Epithelial cell of proximal tubule (primary cell): ENCODE data around the gene CLEC18B. TPM values are rescaled to one million over a fixed set of nuclear protein-coding genes. Genes with fewer than 3 reads are reported as not detected.
"Not testable (repeated sequence)": the region's sequence is repeated elsewhere in the genome, so short reads cannot be mapped to it uniquely, and the experiment has no call there.

Experiments
- DNase-seq: peaks from one replicate; pipeline ENCODE4 v3.0.0-alpha.2; 2011; ENCODE audit warnings: low read depth
- H3K4me3 ChIP-seq: 2 replicates; pipeline ENCODE4 v1.5.1; 2011; ENCODE audit warnings: low read depth, mild to moderate bottlenecking, low read length
- total RNA-seq: library from RNA; depleted of rRNA; stranded (reverse); fragments of >200 nt; gene quantifications from 2 replicates; pipeline ENCODE4 v1.2.3, GENCODE V29; 2015
- TF ChIP-seq, protein P1 (sequence below): conservative IDR thresholded peaks from 2 replicates; pipeline ENCODE4 v1.5.1; 2012; ENCODE audit warnings: low read depth, mild to moderate bottlenecking, low read length

The CLEC18B gene
- total RNA-seq, 1 donor from 2014 or later: 18.7 TPM

DNA sequence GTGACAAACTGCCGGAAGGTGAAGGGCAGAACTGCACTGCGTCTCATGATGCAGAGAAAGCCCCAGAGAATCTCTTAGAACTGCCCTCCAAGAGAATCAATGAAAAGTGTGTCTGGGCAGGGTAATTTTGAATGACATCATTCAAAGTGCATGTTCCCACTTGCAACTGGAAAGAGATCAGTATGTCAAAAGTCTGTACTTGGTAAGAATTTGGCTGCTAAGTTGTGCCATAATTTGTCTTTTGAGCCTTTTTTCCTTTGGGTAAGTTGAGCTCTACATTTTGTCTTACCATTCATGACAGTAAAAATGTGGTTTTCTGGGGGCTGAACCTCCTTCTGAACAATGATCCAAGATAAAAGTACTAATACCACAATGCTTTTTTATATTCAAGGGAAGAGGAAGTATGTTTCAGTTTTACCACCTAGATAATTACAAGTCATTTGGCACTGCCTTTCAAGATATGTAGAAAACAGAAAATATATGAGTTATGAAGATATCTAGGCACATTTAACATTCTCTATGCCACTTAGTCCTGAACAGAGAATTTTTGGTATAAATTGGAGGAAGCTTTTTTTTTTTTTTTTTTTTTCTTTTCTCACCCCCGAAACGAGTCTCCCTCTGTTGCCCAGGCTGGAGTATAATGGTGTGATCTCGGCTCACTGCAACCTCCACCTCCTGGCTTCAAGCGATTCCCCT, 38.8 kb downstream of the CLEC18B start:
- H3K4me3 ChIP-seq, DNase-seq: not testable (repeated sequence)

DNA sequence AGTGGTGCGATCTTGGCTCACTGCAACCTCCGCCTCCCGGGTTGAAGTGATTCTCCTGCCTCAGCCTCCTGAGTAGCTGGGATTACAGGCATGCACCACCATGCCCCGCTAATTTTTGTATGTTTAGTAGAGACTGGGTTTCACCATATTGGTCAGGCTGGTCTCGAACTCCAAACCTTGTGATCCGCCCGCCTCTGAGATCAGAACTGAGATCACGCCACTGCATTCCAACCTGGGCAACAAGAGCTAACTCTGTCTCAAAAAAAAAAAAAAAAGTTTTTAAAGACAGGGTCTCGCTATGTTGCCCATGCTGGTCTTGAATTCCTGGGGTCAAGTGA, 47.5 kb downstream of the CLEC18B start:
- H3K4me3 ChIP-seq, DNase-seq: not testable (repeated sequence)

DNA sequence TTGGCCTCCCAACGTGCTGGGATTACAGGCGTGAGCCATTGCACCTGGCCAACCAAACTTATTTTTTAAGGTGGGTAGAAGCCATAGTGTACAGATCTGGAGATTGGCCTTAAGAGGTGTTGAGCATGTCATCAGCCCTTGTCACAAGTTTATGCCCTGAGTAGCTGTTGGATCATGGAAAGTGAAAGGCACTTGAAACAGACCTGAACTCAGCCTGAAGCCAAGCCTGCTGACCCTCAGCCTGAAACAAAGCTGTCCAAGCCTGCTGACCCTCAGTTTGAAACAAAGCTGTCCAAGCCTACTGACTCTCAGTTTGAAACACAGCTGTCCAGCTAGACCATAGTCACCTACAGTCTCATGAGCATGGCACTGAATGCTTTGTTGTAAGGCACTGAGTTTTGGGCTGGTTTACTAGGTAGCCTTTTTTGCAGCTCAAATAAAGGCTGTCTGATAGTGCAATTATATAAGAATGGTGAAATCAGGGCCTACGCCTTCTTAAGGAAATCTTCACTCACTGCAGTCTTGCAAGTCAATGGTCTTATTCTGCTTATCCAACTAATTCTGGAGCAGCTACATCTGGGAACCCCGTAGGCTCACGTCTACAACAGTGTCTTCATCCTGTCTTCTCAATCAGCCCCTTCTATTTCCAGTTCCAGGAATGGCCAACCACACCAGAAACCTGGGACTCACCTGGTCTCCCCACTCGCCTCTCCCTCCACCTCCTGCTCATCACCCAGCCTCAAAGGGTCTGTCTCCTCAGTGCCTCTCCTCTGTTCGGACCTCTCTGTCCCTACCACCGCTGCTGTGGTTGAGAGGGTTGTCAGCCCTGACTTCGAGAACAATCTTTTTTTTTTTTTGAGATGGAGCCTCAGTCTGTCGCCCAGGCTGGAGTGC, 48.1 kb downstream of the CLEC18B start:
- TF ChIP-seq, protein P1, sequence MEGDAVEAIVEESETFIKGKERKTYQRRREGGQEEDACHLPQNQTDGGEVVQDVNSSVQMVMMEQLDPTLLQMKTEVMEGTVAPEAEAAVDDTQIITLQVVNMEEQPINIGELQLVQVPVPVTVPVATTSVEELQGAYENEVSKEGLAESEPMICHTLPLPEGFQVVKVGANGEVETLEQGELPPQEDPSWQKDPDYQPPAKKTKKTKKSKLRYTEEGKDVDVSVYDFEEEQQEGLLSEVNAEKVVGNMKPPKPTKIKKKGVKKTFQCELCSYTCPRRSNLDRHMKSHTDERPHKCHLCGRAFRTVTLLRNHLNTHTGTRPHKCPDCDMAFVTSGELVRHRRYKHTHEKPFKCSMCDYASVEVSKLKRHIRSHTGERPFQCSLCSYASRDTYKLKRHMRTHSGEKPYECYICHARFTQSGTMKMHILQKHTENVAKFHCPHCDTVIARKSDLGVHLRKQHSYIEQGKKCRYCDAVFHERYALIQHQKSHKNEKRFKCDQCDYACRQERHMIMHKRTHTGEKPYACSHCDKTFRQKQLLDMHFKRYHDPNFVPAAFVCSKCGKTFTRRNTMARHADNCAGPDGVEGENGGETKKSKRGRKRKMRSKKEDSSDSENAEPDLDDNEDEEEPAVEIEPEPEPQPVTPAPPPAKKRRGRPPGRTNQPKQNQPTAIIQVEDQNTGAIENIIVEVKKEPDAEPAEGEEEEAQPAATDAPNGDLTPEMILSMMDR: no peak
- DNase-seq: no peak
- no peak overlapping the region for H3K4me3 ChIP-seq

DNA sequence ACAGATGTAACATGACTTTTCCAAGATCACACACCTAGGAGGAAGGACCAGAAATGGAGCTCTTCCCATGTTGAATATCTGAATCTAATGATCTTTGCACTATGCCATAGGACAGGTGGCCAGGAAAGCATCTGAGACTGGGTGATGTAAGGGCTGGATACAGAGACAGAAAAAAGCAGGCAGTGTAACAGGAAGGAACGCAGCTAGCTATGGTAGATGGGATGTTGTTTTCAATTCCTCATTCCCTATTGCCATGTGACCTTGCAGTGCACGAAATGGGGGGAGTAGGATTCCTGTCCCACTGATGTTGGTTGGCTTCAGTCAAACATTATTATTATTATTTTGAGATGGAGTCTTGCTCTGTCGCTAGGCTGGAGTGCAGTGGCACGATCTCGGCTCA, 48.9 kb downstream of the CLEC18B start:
- DNase-seq: no peak
- no peak overlapping the region for H3K4me3 ChIP-seq
- TF ChIP-seq, protein P1: no peak

DNA sequence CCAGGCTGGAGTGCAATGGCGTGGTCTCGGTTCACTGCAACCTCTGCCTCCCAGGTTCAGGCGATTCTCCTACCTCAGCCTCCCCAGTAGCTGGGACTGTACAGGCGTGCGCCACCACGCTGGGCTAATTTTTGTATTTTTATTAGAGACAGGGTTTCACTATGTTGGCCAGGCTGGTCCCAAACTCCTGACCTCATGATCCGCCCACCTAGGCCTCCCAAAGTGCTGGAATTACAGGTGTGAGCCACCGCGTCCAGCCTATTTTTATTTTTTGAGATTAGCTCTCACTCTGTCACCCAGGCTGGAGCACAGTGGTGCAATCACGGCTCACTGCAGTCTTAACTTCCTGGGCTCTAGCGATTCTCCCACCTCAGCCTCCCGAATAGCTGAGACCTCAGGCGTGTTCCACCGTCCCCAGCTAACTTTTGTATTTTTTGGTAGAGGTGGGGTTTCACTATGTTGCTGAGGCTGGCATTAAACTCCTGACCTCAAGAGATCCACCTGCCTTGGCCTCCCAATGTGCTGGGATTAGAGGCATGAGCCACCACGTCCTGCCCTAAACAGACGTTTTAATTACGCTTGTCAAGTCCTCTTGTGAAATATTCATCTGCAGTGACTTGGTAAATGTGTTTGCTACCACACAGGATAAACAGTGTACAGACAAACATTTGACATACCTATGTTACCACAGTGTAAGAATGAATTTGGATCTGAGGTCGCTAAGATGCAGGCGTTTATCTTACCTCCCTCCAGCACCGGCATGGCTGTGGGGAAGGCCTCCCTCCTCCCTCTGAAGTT, 50.7 kb downstream of the CLEC18B start:
- H3K4me3 ChIP-seq, DNase-seq: not testable (repeated sequence)

DNA sequence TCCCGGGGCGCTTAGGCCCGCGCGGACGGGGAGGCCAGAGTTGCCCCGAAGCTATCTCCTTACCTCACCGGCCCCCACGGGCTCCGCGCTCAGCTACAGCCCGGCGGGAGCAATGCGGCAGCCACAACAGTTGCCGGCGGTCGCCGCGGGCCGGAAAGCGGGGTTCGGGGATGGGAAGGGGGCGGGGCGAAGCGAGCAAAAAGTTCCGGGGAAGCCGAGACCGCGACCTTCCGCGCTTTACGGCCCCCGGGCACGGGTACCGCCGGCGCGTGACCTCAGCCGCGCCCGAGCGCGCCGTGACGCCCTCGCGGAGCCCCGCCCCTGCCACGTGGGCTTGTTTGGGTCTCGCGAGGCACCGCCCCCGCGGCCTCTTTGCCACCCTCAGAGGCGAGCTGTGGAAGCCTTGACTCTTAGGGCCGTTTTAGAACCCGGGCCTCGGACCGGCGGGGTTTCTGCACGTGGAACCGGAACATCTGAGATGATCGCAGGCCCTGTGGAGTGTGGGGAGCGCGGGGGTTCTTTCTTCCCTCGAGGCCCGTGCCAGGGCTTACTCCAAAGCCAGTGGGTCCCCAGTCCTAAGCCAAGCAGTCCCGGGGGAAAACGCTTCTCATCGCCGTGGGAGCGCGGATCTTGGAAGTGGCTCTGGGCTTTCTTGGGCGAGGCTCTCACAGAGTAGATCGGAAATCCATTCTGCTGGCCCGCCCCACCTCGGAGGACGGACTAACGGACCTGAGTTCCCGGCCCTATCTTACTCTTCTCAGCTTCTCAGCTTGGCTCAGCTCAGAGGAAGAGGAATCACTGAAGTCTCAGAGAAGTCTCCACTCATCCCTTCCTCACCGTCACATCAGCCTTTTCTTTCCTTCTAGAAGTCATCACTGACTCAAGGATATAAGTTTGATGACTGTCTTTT, 53.0 kb downstream of the CLEC18B start:
- peak overlapping the region; percentile 89 for H3K4me3 ChIP-seq
- DNase-seq: not testable (repeated sequence)

DNA sequence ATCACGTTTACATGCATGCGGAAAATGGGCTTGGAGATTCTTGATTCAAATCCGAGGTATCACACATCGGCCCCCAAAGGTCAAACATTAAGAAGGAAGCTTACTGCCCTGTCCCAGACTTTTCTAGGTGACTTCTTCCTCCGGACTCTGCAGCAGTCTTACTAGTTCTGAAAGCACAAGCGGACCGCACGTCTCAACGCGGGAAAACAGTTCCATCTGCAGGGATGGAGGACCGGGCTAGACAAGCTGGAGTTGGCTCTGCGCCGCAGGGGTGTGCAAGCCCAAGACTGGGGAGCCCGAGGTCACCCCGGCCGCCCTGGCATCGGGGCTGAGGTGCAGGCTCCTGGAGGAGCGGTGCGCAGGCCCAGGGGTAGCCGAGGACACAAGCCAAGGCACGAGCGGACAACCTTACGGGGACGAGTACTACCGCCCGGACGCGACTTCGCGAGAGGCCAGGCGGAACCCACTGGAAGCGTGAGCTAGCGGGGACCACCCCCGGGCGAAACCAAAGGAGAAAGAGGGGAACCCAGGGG, 53.7 kb downstream of the CLEC18B start:
- DNase-seq: not testable (repeated sequence)
- peak overlapping the region; percentile 89 for H3K4me3 ChIP-seq

DNA sequence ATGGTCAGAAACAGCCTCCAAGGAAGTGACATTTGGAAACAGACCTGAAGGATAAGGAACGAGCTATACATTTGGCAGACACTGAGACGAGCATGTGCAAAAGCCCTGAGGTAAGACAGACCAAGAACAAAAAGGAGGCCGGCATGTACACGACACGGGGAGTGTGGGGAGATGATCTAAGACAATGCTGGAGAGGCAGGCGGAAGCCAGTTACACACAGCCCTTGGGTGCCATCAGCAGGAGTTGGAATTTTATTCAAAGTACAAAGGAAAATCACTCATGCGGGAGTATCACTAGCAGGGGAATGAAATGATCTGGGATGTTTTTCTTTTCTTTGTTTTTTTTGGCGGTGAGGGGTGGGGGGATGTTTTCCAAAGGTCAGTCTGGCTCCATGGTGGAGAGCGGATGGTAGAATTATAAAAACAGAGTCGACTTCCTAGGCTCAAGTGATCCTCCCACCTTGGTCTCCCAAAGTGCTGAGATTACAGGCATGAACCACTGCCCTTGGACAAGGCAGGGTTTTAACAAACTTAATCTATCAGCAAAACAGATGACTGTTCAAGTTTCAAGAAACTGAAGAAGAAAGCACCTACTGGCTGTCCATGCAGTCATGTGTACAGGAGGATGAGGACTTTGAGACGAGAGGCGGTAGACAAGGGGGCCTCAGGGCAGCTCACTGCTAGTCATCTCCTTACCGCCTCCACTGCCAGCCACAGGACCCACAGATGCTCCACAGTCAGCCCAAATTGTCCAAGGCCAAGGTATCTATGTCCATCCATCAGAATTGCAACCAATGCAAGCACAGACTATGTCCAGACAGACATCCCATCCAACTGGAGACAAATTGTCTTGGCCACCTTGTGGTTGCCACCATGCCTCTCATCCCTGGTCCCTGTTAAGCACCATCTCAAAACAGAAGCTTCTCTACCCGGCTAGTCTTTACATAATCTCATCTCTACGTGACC, 59.4 kb downstream of the CLEC18B start:
- TF ChIP-seq, protein P1: peak; percentile 7
- H3K4me3 ChIP-seq, DNase-seq: not testable (repeated sequence)

Other genes with a start within 250 kb of the CLEC18B start
- 99.1 and 130 TPM in 2 replicates for gene PSMD7, start 124.7 kb downstream of the CLEC18B start, total RNA-seq
- 0.36 TPM in 1 of 2 replicates, not detected in the other for gene NPIPB15, start 45.2 kb downstream of the CLEC18B start, total RNA-seq
- 59.5 and 72.1 TPM in 2 replicates for gene GLG1, start 185.6 kb upstream of the CLEC18B start, total RNA-seq
- gene RFWD3, start 245.4 kb upstream of the CLEC18B start, total RNA-seq: 29.1 and 49.3 TPM in 2 replicates